ENCODE results near the gene ATPAF1. TPM values are rescaled to one million over a fixed set of nuclear protein-coding genes. Genes with fewer than 3 reads are reported as not detected.

Gene ATPAF1
- total and polyA plus RNA-seq, 8 donors, result 32.6 to 88.8 (median 39.3) TPM

DNA sequence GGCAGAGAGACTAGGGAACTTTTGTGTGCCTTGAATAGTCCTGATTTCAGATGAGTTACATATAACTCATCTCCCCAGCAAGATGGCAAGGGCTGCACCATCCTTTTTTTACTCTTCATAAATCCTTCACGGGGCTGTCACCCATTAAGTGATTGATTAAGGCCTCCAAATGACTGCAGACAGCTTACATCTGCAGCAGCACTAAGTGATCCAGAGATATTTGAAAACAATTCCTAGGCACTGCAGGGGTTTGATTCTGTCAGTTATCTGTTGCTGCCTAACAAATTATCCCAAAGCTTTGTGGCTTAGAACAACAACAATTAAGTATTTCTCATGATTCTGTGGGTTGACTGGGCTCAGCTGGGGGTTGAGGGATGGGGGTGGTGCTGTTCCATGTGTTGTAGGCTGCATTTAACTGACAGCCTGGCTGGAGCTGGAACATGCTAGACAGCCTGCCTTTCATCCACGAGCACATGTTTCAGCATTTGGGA is 22.8 kb upstream of the ATPAF1 start:
- Histone ChIP-seq H3K27me3 (no peaks in the 10 kb centered on the region), H3K4me1 (peaks cover 22 to 61% (median 37%) of the 10 kb centered on the region in 4 donors), H3K36me3 (peaks cover 41 to 85% (median 76%) of the 10 kb centered on the region in 4 donors), H3K27ac (peak overlapping the region in 1 of 5 donors; percentile 42), H3K4me3 (no peak overlapping the region), H3K9me3 (no peaks in the 10 kb centered on the region)
- 67 to 84% (median 79%) methylated on average over 2 of the region's 2 CpGs for WGBS, 5 donors
- intact Hi-C loops (cut with DNase I; ENCODE audit: low total_unique reads), result no loop called here
- DNase-seq, result no peak
- TF ChIP-seq, protein P1, sequence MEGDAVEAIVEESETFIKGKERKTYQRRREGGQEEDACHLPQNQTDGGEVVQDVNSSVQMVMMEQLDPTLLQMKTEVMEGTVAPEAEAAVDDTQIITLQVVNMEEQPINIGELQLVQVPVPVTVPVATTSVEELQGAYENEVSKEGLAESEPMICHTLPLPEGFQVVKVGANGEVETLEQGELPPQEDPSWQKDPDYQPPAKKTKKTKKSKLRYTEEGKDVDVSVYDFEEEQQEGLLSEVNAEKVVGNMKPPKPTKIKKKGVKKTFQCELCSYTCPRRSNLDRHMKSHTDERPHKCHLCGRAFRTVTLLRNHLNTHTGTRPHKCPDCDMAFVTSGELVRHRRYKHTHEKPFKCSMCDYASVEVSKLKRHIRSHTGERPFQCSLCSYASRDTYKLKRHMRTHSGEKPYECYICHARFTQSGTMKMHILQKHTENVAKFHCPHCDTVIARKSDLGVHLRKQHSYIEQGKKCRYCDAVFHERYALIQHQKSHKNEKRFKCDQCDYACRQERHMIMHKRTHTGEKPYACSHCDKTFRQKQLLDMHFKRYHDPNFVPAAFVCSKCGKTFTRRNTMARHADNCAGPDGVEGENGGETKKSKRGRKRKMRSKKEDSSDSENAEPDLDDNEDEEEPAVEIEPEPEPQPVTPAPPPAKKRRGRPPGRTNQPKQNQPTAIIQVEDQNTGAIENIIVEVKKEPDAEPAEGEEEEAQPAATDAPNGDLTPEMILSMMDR (IDR thresholded peaks at IDR 0.05), result no peak
- TF ChIP-seq POLR2AphosphoS5 (IDR thresholded peaks at IDR 0.05) (no peak), EP300 (IDR thresholded peaks at IDR 0.05) (no peak), POLR2A (IDR thresholded peaks at IDR 0.05) (no peak)

DNA sequence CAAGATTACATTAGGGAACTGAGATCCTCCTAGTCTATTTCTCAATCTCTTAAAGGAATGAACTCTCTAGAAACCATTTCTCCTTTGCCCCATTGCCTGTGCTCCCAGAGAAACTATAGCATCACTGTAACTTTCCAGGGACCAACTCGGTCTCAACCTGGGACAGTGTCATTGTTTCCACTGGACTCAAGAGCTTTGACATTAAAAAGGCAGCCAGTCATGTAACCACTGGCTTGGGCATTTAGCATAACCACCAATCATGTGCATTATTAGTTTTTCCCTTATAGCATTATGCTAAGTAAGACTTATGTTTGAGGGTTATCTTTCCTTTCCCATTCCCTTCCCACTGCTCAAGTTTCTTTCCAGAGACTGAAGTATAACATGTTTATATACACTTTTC is 21.7 kb upstream of the ATPAF1 start:
- H3K27me3 ChIP-seq, result no peaks in the 10 kb centered on the region
- no peak overlapping the region for H3K4me3 ChIP-seq
- intact Hi-C loops (cut with DNase I; ENCODE audit: low total_unique reads), result no loop called here
- H3K27ac ChIP-seq, result peak overlapping the region in 2 of 5 donors; percentile 56 to 64
- peaks cover 35 to 85% (median 76%) of the 10 kb centered on the region in 4 donors for H3K36me3 ChIP-seq
- WGBS, 5 donors, result 35 to 78% (median 55%) methylated on average over 1 of the region's 1 CpG
- TF ChIP-seq, protein P1 (IDR thresholded peaks at IDR 0.05), result no peak
- H3K4me1 ChIP-seq, result peaks cover 22 to 62% (median 38%) of the 10 kb centered on the region in 4 donors
- no peaks in the 10 kb centered on the region for H3K9me3 ChIP-seq
- no peak for DNase-seq

DNA sequence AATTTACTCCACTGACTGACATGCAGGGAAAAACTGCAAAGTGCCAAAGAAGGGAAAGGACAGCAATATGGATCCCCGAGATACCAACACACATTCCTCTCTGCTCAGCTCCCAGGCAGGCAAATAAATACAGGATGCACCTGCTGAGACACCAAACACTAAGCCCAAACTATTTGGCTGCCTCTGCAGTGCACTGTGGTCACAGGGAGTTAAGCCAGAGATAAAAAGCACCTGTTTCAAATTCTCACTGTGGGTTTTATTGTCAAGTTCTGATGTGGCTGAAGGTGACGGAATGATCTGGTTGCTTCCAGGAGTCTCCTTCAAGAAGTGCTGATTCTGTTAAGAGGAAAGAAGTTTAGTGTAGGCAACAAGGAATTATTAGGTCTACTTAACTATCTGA is 21.2 kb upstream of the ATPAF1 start:
- no peaks in the 10 kb centered on the region for H3K9me3 ChIP-seq
- no peak for DNase-seq
- H3K4me1 ChIP-seq, result peaks cover 22 to 62% (median 38%) of the 10 kb centered on the region in 4 donors
- no peaks in the 10 kb centered on the region for H3K27me3 ChIP-seq
- no peak for TF ChIP-seq EP300 (IDR thresholded peaks at IDR 0.05)
- H3K4me3 ChIP-seq, result no peak overlapping the region
- WGBS, 5 donors, result 42 to 64% (median 51%) methylated on average over 2 of the region's 2 CpGs
- intact Hi-C loops (cut with DNase I; ENCODE audit: low total_unique reads), result no loop called here
- H3K27ac ChIP-seq, result peak overlapping the region in 2 of 5 donors; percentile 56 to 64
- H3K36me3 ChIP-seq, result peaks cover 40 to 91% (median 82%) of the 10 kb centered on the region in 4 donors

DNA sequence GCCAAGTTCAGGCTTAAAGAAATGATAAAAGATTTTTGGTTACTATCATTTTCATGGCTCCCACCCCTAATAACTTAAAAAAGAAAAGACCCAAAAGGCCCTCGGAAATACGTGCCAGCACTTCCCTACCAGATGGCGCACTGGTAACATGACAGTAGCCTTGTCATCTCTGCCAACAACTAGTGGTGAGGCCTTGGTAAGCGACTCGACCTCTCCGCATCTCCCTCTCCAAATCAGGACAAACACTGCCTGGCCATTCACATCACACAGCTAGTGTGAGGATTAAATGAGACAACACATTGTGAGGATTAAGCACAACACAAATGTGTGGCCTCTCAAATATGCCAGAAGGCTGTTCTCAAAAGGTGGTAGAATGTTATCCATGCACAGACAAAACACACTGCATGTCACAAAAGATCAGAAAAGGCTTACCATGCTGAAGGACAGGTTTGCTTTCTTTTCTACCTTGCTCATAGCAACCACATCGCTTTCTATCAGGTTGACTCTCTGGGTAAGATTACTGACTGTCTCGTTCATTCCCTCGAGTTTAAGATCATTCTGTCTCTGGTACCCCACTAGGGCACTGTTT is 19.9 kb upstream of the ATPAF1 start:
- no peaks in the 10 kb centered on the region for H3K27me3 ChIP-seq
- WGBS, 5 donors, result 51 to 57% (median 53%) methylated on average over 9 of the region's 9 CpGs
- TF ChIP-seq POLR2AphosphoS5 (IDR thresholded peaks at IDR 0.05), result no peak
- TF ChIP-seq, protein P1 (IDR thresholded peaks at IDR 0.05), result no peak
- TF ChIP-seq POLR2A (IDR thresholded peaks at IDR 0.05), result no peak
- TF ChIP-seq EP300 (IDR thresholded peaks at IDR 0.05), result no peak
- intact Hi-C loops (cut with DNase I; ENCODE audit: low total_unique reads), result no loop called here
- peaks cover 53 to 98% (median 93%) of the 10 kb centered on the region in 4 donors for H3K36me3 ChIP-seq
- H3K4me1 ChIP-seq, result peaks cover 22 to 59% (median 36%) of the 10 kb centered on the region in 4 donors
- H3K27ac ChIP-seq, result peak overlapping the region; percentile 11 to 64 (median 61)
- DNase-seq, result no peak
- no peak overlapping the region for H3K4me3 ChIP-seq
- no peaks in the 10 kb centered on the region for H3K9me3 ChIP-seq

DNA sequence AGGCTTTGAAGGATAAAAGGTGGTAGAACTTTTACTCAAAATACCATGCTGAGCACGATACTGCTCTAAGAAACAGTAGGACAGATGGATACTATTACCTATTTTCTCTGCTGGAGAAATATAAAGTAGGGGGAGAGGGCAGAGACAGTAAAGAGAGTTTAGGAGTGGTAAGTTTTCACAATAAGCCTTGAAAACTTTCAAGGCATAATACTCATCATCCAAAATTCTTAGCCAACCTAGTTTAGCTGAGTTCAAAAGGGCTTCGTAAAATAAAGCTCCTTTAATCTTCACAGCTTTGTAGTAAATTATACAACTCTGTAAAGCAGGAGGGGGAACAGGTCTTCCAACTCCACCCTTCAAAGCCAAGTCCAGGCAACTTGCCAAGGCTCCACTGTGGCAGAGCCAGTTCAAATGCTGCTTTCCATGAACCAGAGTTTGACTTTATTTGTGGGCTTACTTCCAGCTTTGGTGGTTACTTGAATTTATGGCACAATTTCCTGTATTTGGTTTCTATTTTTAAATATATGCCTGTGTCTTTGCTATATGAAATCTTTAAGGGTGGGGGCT is 19.0 kb upstream of the ATPAF1 start:
- intact Hi-C loops (cut with DNase I; ENCODE audit: low total_unique reads), result no loop called here
- Histone ChIP-seq H3K27me3 (no peaks in the 10 kb centered on the region), H3K4me3 (no peak overlapping the region), H3K27ac (peak overlapping the region in 4 of 5 donors; percentile 11 to 64 (median 60)), H3K9me3 (no peaks in the 10 kb centered on the region), H3K4me1 (peaks cover 24 to 58% (median 40%) of the 10 kb centered on the region in 4 donors), H3K36me3 (peaks cover 61 to 100% (median 96%) of the 10 kb centered on the region in 4 donors)
- DNase-seq, result peak; percentile 89 to 96
- TF ChIP-seq EP300 (IDR thresholded peaks at IDR 0.05) (no peak), POLR2AphosphoS5 (IDR thresholded peaks at IDR 0.05) (peak; percentile 25 to 70 (median 52)), POLR2A (IDR thresholded peaks at IDR 0.05) (no peak)
- TF ChIP-seq, protein P1 (IDR thresholded peaks at IDR 0.05), result no peak
- 20 to 42% (median 26%) methylated on average over 2 of the region's 2 CpGs for WGBS, 5 donors

All from stomach (tissue), 9 donors.